CD14-positive monocyte (primary cell): ENCODE measurements around the gene HIPK1. TPM values are rescaled to one million over a fixed set of nuclear protein-coding genes. Genes with fewer than 3 reads are reported as not detected.
"Not testable (repeated sequence)": the region's sequence is repeated elsewhere in the genome, so short reads cannot be mapped to it uniquely, and the experiment has no call there.

Source experiments
- DNase-seq, 3 donors: peaks; one replicate each; pipeline ENCODE4 v3.0.0-alpha.2; 2011 to 2022
- H2AFZ ChIP-seq: 2 replicates; pipeline ENCODE4 v1.6.0; 2012; ENCODE audit warnings: mild to moderate bottlenecking, low read depth, low read length, inconsistent platforms; ENCODE audit not compliant: insufficient read depth, poor library complexity, severe bottlenecking
- H3K27ac ChIP-seq, 2 donors: 1 replicate in 1 of 2; 2 replicates in 1 of 2; pipeline ENCODE4 v1.5.1; 2012 to 2013; ENCODE audit warnings: low read length in 2 of 2, control low read depth in 1 of 2, inconsistent platforms in 1 of 2, low read depth in 1 of 2, mild to moderate bottlenecking in 1 of 2
- H3K27me3 ChIP-seq, 2 donors: one replicate each; pipeline versions ENCODE4 v1.6.0 to v1.6.1; 2011 to 2013; ENCODE audit warnings: low read length in 2 of 2; ENCODE audit not compliant: control insufficient read depth in 2 of 2, insufficient read depth in 2 of 2
- H3K36me3 ChIP-seq, 2 donors: replicated peaks in 1 of 2; 1 replicate in 1 of 2; 2 replicates in 1 of 2; pipeline versions ENCODE4 v1.5.1 to v1.6.1; 2012 to 2013; ENCODE audit warnings: low read length in 2 of 2, control low read depth in 1 of 2, inconsistent platforms in 1 of 2, mild to moderate bottlenecking in 1 of 2; ENCODE audit not compliant: insufficient read depth in 2 of 2, control insufficient read depth in 1 of 2
- H3K4me1 ChIP-seq, 2 donors: 1 replicate in 1 of 2; 2 replicates in 1 of 2; pipeline versions ENCODE4 v1.5.1 to v1.6.1; 2012 to 2013; ENCODE audit warnings: low read length in 2 of 2, control low read depth in 1 of 2, inconsistent platforms in 1 of 2, mild to moderate bottlenecking in 1 of 2, moderate library complexity in 1 of 2; ENCODE audit not compliant: insufficient read depth in 2 of 2, control insufficient read depth in 1 of 2
- H3K4me2 ChIP-seq: replicated peaks from 2 replicates; pipeline ENCODE3; 2012; ENCODE audit warnings: low read length, moderate library complexity, mild to moderate bottlenecking; ENCODE audit not compliant: poor library complexity, severe bottlenecking; ENCODE audit errors: extremely low read depth
- H3K4me3 ChIP-seq, 3 experiments: fragments of 200-600 bp in 1 of 3; sonication (generic) in 1 of 3; replicated peaks in 1 of 3; 1 replicate in 2 of 3; 2 replicates in 1 of 3; pipeline ENCODE4 v1.5.1; 2011 to 2013; ENCODE audit warnings: low read length in 3 of 3, mild to moderate bottlenecking in 3 of 3, control low read depth in 2 of 3, low read depth in 2 of 3, inconsistent platforms in 1 of 3, moderate library complexity in 1 of 3
- H3K79me2 ChIP-seq: 2 replicates; pipeline ENCODE4 v1.6.0; 2012; ENCODE audit warnings: mild to moderate bottlenecking, control low read depth, inconsistent platforms, low read length, moderate library complexity; ENCODE audit not compliant: insufficient read depth
- H3K9ac ChIP-seq: 2 replicates; pipeline ENCODE4 v1.6.0; 2017; ENCODE audit warnings: low read length, mild to moderate bottlenecking; ENCODE audit not compliant: insufficient read depth, poor library complexity, severe bottlenecking
- H3K9me3 ChIP-seq, 2 donors: replicated peaks in 1 of 2; 1 replicate in 1 of 2; 2 replicates in 1 of 2; pipeline versions ENCODE4 v1.5.1 to v1.6.1; 2012 to 2013; ENCODE audit warnings: low read length in 2 of 2, control low read depth in 1 of 2; ENCODE audit not compliant: control insufficient read depth in 1 of 2, insufficient read depth in 1 of 2
- H4K20me1 ChIP-seq: 2 replicates; pipeline ENCODE4 v1.6.0; 2012; ENCODE audit warnings: mild to moderate bottlenecking, low read length, control low read depth, moderate library complexity; ENCODE audit not compliant: insufficient read depth
- H3K27ac Mint-ChIP-seq, 7 donors: one replicate each; pipeline ENCODE4 v1.8.0; 2020; ENCODE audit warnings: mild to moderate bottlenecking in 7 of 7, mixed read lengths in 7 of 7, moderate library complexity in 6 of 7, inconsistent platforms in 2 of 7
- H3K27me3 Mint-ChIP-seq, 3 donors: one replicate each; pipeline ENCODE4 v1.8.0; 2021 to 2022; ENCODE audit warnings: low read depth in 3 of 3, mild to moderate bottlenecking in 3 of 3, mixed read lengths in 3 of 3, moderate library complexity in 3 of 3, inconsistent platforms in 1 of 3
- H3K36me3 Mint-ChIP-seq, 2 donors: one replicate each; pipeline ENCODE4 v1.8.0; 2020; ENCODE audit warnings: mixed read lengths in 2 of 2, inconsistent platforms in 1 of 2, mild to moderate bottlenecking in 1 of 2
- H3K4me1 Mint-ChIP-seq: one replicate; pipeline ENCODE4 v1.8.0; 2020; ENCODE audit warnings: mild to moderate bottlenecking, mixed read lengths
- H3K4me3 Mint-ChIP-seq, 2 donors: one replicate each; pipeline ENCODE4 v1.8.0; 2020; ENCODE audit warnings: mild to moderate bottlenecking in 2 of 2, mixed read lengths in 2 of 2, moderate library complexity in 1 of 2
- H3K9me3 Mint-ChIP-seq, 7 donors: one replicate each; pipeline ENCODE4 v1.8.0; 2020 to 2022; ENCODE audit warnings: mixed read lengths in 7 of 7, mild to moderate bottlenecking in 6 of 7, moderate library complexity in 6 of 7, inconsistent platforms in 2 of 7
- whole genome bisulfite sequencing: methylation state at CpG from one replicate; pipeline ENCODE4 v1.1.5; 2013; ENCODE audit warnings: missing lambda C conversion rate; ENCODE audit not compliant: insufficient coverage; 5-methylcytosine and 5-hydroxymethylcytosine counted together
- intact Hi-C, 2 donors: fragments of 100-400 bp; cut with micrococcal nuclease; formaldehyde crosslinking; loops; one replicate each; pipeline versions ENCODE4 v1.15.0 to v1.15.1; 2023
- polyA plus RNA-seq, 3 donors: library from polyadenylated mRNA; depleted of rRNA in 1 of 3; unstranded in 2 of 3; stranded (reverse) in 1 of 3; fragments of 300-500 nt in 2 of 3; fragments of >200 nt in 1 of 3; fragmentation: Illumina TruSeq in 2 of 3; gene quantifications; 1 replicate in 2 of 3; 2 replicates in 1 of 3; pipeline ENCODE4 v1.2.3, GENCODE V29; 2012 to 2021
- TF ChIP-seq, protein P1 (sequence below): fragments of 200-600 bp; IDR thresholded peaks from one replicate; pipeline ENCODE4 v1.8.0; 2022; ENCODE audit warnings: antibody characterized with exemption, mild to moderate bottlenecking

The HIPK1 gene
- polyA plus RNA-seq, 3 donors = 10.1 to 57.2 (median 14.8) TPM

DNA sequence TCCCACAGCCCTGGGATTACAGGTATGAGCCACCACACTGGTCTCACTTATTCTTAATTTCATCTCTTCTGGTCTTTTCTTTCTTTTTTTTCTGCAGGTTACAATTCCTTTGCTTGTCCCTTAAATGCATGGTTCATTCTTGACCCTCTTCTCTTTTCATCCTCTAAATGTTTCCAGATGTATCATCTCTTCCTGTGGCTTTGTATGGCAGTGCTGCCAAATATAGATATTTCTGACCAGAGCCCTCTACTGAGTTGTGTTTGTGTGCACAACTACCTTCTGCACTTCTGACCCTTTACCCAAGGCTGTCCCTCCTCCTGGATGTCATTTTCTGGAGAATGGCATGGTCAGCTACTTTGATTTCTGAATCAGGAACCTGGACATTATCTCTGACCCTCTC is 82.7 kb downstream of the HIPK1 start:
- TF ChIP-seq, protein P1, sequence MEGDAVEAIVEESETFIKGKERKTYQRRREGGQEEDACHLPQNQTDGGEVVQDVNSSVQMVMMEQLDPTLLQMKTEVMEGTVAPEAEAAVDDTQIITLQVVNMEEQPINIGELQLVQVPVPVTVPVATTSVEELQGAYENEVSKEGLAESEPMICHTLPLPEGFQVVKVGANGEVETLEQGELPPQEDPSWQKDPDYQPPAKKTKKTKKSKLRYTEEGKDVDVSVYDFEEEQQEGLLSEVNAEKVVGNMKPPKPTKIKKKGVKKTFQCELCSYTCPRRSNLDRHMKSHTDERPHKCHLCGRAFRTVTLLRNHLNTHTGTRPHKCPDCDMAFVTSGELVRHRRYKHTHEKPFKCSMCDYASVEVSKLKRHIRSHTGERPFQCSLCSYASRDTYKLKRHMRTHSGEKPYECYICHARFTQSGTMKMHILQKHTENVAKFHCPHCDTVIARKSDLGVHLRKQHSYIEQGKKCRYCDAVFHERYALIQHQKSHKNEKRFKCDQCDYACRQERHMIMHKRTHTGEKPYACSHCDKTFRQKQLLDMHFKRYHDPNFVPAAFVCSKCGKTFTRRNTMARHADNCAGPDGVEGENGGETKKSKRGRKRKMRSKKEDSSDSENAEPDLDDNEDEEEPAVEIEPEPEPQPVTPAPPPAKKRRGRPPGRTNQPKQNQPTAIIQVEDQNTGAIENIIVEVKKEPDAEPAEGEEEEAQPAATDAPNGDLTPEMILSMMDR = no peak
- no peak overlapping the region for H3K27ac ChIP-seq
- Mint-ChIP-seq H3K9me3 (peaks cover 2 to 11% (median 8%) of the 10 kb centered on the region in 7 donors), H3K27me3 (peaks cover 0 to 5% (median 2%) of the 10 kb centered on the region in 3 donors), H3K27ac (peak overlapping the region in 1 of 7 donors; percentile 2), H3K4me1 (peaks cover 2% of the 10 kb centered on the region), H3K4me3 (no peak overlapping the region), H3K36me3 (no peaks in the 10 kb centered on the region)
- no peak for DNase-seq
- no peaks in the 10 kb centered on the region for H3K79me2 ChIP-seq
- intact Hi-C loops = no loop called here
- H3K36me3 ChIP-seq = no peaks in the 10 kb centered on the region
- H3K9ac ChIP-seq = no peak overlapping the region
- peaks cover 0 to 9% of the 10 kb centered on the region in 2 donors for H3K9me3 ChIP-seq
- no peaks in the 10 kb centered on the region for H3K27me3 ChIP-seq
- H2AFZ ChIP-seq = no peak overlapping the region
- no peak overlapping the region for H3K4me3 ChIP-seq
- H3K4me1 ChIP-seq = no peaks in the 10 kb centered on the region
- H3K4me2 ChIP-seq = no peak overlapping the region
- no peaks in the 10 kb centered on the region for H4K20me1 ChIP-seq

- no peak for DNase-seq
- intact Hi-C loops = no loop called here
- Histone ChIP-seq H3K9ac (no peak overlapping the region), H3K4me3 (no peak overlapping the region), H2AFZ (no peak overlapping the region), H3K79me2 (no peaks in the 10 kb centered on the region), H4K20me1 (no peaks in the 10 kb centered on the region), H3K27me3 (no peaks in the 10 kb centered on the region), H3K36me3 (no peaks in the 10 kb centered on the region), H3K4me2 (no peak overlapping the region), H3K4me1 (no peaks in the 10 kb centered on the region), H3K9me3 (peaks cover 0 to 7% of the 10 kb centered on the region in 2 donors), H3K27ac (no peak overlapping the region)
- Mint-ChIP-seq H3K9me3 (peaks cover 1 to 16% (median 10%) of the 10 kb centered on the region in 7 donors), H3K4me1 (peaks cover 2% of the 10 kb centered on the region), H3K27ac (peak overlapping the region in 1 of 7 donors; percentile 77), H3K4me3 (no peak overlapping the region), H3K27me3 (peaks cover 2 to 6% (median 2%) of the 10 kb centered on the region in 3 donors), H3K36me3 (no peaks in the 10 kb centered on the region)
- TF ChIP-seq, protein P1 = no peak
- 100% methylated on average over 1 of the region's 2 CpGs for WGBS
Observed at GRCh38 chr1:114015075-114015474, 86.0 kb downstream of the HIPK1 start.

DNA sequence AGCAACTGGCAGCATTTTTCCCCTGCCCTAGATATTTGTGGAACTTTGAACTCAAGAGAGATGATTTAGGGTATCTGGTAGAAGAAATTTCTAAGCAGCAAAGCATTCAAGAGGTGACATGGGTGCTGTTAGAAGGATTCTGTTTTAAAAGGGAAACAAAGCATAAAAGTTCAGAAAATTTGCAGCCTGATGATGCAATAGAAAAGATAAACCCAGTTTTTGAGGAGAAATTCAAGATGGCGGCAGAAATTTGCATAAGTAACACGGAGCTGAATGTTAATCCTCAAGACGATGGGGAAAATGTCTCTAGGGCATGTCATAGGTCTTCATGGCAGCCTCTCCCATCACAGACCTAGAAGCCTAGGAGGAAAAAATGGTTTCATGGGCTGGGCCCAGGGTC is 90.6 kb downstream of the HIPK1 start:
- peaks cover 3 to 18% (median 10%) of the 10 kb centered on the region in 7 donors for H3K9me3 Mint-ChIP-seq
- H3K4me1 Mint-ChIP-seq, DNase-seq, H3K27ac ChIP-seq, H3K27ac Mint-ChIP-seq, H3K4me1 ChIP-seq, H3K4me3 Mint-ChIP-seq, H3K9ac ChIP-seq, intact Hi-C loops, H3K36me3 ChIP-seq, H3K79me2 ChIP-seq, H3K27me3 ChIP-seq, H3K27me3 Mint-ChIP-seq, H2AFZ ChIP-seq, H4K20me1 ChIP-seq, H3K36me3 Mint-ChIP-seq, H3K4me2 ChIP-seq, H3K4me3 ChIP-seq: not testable (repeated sequence)
- 100% methylated on average over 3 of the region's 3 CpGs for WGBS
- H3K9me3 ChIP-seq = peaks cover 0 to 10% of the 10 kb centered on the region in 2 donors
